ENCODE measurements around the gene DPF3.

The DPF3 gene

GRCh38 chr14:72839753-72840607 lies 53.9 kb downstream of the DPF3 start:
- DNase-seq (ENCODE audit: low read depth in 3 of 3): no peak

GRCh38 chr14:72839351-72839750 lies 54.5 kb downstream of the DPF3 start:
- DNase-seq (ENCODE audit: low read depth in 3 of 3): no peak

- DNase-seq (ENCODE audit: low read depth in 3 of 3): no peak
These were observed 57.8 kb downstream of the DPF3 start for GRCh38 chr14:72836085-72836484.

- DNase-seq (ENCODE audit: low read depth in 3 of 3): no peak
These were observed 60.7 kb downstream of the DPF3 start for GRCh38 chr14:72833174-72833573.

GRCh38 chr14:72830786-72831594 lies 62.9 kb downstream of the DPF3 start:
- no peak for DNase-seq (ENCODE audit: low read depth in 3 of 3)

GRCh38 chr14:72830356-72830755 lies 63.5 kb downstream of the DPF3 start:
- no peak for DNase-seq (ENCODE audit: low read depth in 3 of 3)

- no peak for DNase-seq (ENCODE audit: low read depth in 3 of 3)
These were observed 65.3 kb downstream of the DPF3 start for GRCh38 chr14:72828604-72829003.

- DNase-seq (ENCODE audit: low read depth in 3 of 3): no peak
These were observed 67.9 kb downstream of the DPF3 start for GRCh38 chr14:72826039-72826438.

- no peak for DNase-seq (ENCODE audit: low read depth in 3 of 3)
These were observed 68.4 kb downstream of the DPF3 start for GRCh38 chr14:72825486-72825885.

- no peak for DNase-seq (ENCODE audit: low read depth in 3 of 3)
These were observed 69.8 kb downstream of the DPF3 start for GRCh38 chr14:72824051-72824450.

GRCh38 chr14:72822946-72823611 lies 70.8 kb downstream of the DPF3 start:
- DNase-seq (ENCODE audit: low read depth in 3 of 3): no peak

GRCh38 chr14:72818998-72819397 lies 74.9 kb downstream of the DPF3 start:
- no peak for DNase-seq (ENCODE audit: low read depth in 3 of 3)

- no peak for DNase-seq (ENCODE audit: low read depth in 3 of 3)
These were observed 77.6 kb downstream of the DPF3 start for GRCh38 chr14:72816287-72816686.

- DNase-seq (ENCODE audit: low read depth in 3 of 3): no peak
These were observed 78.5 kb downstream of the DPF3 start for GRCh38 chr14:72815430-72815829.

GRCh38 chr14:72812292-72812851 lies 81.5 kb downstream of the DPF3 start:
- DNase-seq (ENCODE audit: low read depth in 3 of 3): no peak

- peak; percentile 16 to 59 (median 37) for DNase-seq (ENCODE audit: low read depth in 3 of 3)
These were observed 83.7 kb downstream of the DPF3 start for GRCh38 chr14:72810201-72810600.

- DNase-seq (ENCODE audit: low read depth in 3 of 3): no peak
These were observed 84.8 kb downstream of the DPF3 start for GRCh38 chr14:72809063-72809462.

GRCh38 chr14:72808564-72808963 lies 85.3 kb downstream of the DPF3 start:
- no peak for DNase-seq (ENCODE audit: low read depth in 3 of 3)

- DNase-seq (ENCODE audit: low read depth in 3 of 3): no peak
These were observed 91.3 kb downstream of the DPF3 start for GRCh38 chr14:72802588-72802946.

GRCh38 chr14:72801836-72802587 lies 91.9 kb downstream of the DPF3 start:
- no peak for DNase-seq (ENCODE audit: low read depth in 3 of 3)

- DNase-seq (ENCODE audit: low read depth in 3 of 3): no peak
These were observed 92.5 kb downstream of the DPF3 start for GRCh38 chr14:72801381-72801812.
